HG02571 (cell line): ENCODE measurements around the gene CCDC40.
"Not testable (repeated sequence)": the region's sequence is repeated elsewhere in the genome, so short reads cannot be mapped to it uniquely, and the experiment has no call there.

Experiments used
- ATAC-seq: cut with Tn5 transposase; IDR thresholded peaks from one replicate; pipeline ENCODE4 v1.9.1; 2021; ENCODE audit warnings: mild to moderate bottlenecking, moderate library complexity; ENCODE audit not compliant: unreplicated experiment

CCDC40 gene

DNA sequence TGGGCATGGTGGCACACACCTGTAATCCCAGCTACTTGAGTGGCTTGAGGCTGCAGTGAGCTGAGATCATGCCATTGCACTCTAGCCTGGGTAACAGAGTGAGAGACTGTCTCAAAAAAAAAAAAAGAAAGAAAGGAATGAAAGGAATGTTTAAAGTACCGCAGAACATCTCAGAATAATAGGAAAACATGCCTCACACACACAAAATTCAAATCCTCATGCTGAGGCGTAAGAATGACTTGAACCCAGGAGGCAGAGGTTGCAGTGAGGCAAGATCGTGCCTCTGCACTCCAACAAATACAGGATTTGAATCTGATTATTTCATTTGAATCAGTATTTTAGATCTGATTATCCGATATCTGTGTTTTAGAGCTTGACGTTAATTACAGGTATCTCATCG, 43.6 kb downstream of the CCDC40 start:
- ATAC-seq: no peak

DNA sequence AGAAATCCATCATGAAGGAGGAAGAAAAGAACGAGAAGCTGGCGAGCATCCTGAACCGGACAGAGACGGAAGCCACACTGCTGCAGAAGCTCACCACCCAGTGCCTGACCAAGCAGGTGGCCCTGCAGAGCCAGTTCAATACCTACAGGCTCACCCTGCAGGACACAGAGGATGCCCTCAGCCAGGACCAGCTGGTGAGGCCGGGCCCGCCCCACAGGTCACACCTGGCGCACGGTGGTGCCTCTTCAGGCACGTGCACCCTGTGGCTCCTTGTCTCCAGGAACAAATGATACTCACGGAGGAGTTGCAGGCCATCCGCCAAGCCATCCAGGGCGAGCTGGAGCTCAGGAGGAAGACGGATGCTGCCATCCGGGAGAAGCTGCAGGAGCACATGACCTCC, 45.2 kb downstream of the CCDC40 start:
- no peak for ATAC-seq

DNA sequence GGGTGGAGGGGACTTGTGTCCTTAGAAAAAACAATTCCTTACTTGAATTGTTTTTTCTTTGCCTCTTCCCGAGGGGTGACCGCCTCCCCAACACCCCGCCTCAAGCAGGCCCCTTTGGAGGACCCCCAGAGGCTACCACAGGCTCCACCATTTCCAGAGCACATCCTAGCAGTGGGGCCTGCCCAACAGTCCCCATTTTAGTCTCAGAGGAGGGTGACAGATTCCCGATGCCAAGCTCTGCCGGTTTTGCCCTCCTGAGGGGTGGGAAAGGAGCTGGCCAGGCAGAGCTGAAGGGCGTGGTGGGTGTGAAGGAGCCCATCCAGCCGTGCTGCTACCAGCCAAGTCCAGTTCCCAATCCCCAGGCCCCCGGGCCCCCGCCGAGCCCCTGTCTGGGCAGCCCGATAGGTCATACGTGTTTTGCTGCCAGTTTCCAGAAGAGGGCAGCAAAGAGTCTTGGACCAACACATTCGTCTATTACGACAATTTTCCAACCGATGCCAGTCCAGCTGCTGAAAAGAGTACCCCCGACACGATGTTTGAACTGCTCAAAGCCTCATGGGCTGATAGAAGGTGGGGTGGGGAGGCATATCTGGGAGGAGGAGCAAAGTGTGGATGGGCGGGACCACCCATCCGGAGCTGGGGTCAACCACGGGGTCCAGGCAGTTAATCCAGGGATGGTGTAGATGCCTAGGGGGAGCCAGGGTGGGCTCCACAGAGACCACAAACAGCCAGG, 46.1 kb downstream of the CCDC40 start:
- no peak for ATAC-seq

- no peak for ATAC-seq
Observed at GRCh38 chr17:80083136-80083661, 46.8 kb downstream of the CCDC40 start.

DNA sequence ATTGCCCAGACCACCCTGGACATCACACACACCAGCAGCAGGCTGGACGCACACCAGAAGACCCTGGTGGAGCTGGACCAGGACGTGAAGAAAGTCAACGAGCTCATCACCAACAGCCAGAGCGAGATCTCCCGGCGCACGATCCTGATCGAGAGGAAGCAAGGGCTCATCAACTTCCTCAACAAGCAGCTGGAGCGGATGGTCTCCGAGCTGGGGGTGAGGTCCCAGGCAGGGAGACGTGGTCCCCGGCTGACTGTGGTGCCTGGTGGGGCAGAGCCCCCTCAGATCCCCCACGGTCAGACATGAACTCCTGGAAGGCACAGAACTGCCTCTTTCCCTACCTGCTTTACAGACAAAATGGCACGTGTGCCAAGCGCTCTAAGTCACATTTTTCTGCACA, 48.3 kb downstream of the CCDC40 start:
- no peak for ATAC-seq

DNA sequence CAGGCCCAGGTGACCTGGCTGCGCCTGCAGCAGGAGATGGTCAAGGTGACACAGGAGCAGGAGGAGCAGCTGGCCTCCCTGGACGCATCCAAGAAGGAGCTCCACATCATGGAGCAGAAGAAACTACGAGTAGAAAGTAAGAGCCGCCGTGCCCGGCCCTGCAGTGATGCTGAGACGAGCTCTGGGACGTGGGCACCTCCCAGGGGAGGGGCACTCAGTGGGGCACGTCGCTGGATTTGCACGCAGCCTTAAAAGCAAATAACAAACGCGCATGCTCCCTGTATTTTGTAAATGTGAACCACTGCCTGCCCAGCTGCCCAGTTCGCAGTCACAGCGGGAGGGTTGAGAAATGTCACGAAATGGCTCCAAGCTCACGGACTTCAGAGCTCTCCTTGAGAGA, 49.6 kb downstream of the CCDC40 start:
- no peak for ATAC-seq

DNA sequence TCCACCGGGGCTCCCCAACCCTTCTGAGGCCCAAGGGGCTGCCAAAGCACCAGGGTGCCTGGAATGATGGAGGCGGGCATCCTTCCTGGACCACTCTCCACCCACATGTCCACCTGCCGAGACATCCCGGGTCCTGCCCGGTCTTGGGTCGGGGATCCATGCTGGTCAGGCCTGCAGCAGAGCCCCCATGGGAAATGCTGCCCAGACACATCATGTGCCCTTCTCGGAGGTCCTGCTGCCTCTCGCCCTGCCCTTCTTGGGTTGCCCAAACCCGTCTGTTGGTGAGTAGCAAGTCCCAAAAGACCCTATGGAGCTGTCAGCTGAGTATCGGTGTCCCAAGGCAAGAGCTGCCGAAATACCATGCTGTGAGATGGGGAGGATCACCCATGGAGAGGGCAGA, 50.2 kb downstream of the CCDC40 start:
- ATAC-seq: no peak

DNA sequence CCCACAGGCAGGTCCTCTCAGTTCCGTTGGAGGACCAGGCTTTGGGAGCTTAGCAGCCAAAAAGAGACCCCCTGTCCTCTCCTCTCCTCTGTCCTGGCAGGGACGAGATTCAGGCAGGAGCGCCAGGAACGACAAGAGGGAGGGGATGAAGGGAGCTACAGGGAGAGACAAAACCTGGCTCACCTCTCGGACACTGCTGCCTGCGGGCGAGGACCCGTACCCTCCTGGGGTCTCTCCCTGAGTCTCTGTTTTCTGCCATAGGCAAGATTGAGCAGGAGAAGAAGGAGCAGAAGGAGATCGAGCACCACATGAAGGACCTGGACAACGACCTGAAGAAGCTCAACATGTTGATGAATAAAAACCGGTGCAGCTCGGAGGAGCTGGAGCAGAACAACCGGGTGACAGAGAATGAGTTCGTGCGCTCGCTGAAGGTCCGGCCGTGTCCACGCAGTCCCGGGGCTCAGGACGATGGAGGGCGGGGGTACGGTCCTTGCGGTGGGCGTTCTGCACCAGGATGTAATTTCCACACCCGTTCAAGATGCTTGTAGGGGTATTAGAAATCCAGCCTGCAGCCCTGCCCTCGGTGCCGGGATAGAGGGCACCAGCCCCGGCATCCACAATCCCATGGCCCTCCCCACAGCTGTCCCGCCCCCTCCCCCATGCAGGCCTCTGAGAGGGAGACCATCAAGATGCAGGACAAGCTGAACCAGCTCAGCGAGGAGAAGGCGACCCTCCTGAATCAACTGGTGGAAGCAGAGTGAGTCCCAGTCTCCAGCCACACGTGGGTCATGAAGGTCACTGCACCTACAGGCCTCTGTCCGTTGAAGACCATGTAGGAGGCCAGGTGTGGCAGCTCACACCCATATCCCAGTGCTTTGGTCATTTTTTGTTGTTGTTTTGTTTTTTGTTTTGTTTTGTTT, 51.2 kb downstream of the CCDC40 start:
- no peak for ATAC-seq

DNA sequence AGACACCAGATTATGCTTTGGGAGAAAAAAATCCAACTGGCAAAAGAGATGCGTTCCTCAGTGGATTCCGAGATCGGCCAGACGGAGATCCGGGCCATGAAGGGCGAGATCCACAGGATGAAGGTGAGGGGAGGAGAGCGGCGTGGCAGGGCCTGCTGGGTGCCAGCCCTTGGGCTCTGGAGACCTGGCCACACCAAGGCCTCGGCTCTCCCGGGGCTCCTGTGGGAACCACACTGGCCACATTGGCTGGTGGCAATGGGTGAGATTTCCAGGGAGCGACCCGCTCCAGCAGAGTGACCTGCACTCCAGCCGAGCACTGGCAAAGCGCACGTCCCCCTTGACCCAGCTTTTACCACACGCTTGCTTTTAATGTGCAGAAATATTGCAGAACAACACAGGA, 53.3 kb downstream of the CCDC40 start:
- ATAC-seq: no peak

GRCh38 chr17:80090164-80090563, 53.7 kb downstream of the CCDC40 start:
- not testable (repeated sequence) for ATAC-seq

DNA sequence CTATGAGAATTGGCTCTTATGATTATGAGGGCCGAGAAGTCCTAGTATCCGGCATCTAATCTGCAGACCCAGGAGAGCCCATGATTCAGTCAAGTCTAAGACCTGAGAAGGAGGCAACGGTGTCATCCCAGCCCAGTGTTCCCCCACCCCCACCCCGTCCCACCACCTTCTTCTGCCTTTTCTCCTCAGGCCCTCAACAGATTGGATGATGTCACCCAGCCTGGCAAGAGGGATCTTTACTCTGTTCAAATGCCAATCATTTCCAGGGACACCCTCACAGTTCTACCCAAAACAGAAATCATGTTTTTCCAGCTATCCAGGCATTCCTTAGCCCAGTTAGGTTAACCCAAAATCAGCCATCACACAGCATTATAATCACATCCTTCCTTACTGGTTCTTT, 54.9 kb downstream of the CCDC40 start:
- ATAC-seq: no peak

GRCh38 chr17:80092959-80093358, 56.5 kb downstream of the CCDC40 start:
- no peak for ATAC-seq

- no peak for ATAC-seq
Observed at GRCh38 chr17:80095038-80095843, 58.8 kb downstream of the CCDC40 start.

DNA sequence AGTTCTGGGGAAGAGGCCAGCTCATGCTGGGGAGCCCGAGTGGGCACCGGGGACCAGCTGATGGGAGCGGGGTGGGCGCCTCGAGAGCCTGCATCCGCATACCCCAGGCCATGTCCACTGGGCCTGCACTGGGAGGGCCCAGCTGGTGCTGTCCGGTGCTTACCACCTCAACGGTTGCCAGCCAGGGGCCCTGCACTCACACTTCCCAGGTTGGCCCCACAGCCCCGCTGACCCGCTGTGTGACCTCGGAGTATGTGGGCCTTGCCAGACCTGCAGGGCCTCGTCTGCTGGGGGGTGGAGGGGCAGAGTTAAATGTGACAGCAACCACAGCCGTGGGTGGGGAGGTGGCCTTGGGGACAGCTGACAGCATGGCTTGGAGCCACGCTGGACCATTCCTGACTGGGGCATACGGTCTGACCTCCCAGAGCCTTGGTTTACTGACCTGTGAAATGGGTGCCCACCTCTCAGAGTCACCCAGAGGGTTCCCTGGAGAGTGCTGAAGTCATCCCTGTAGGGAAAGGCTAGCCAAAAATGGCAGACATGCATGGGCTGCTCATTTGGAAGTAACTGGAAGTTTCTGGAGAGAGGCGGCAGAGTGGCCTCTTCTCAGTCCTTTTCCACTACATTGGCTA, 59.5 kb downstream of the CCDC40 start:
- ATAC-seq: no peak

- no peak for ATAC-seq
Observed at GRCh38 chr17:80096561-80097021, 60.1 kb downstream of the CCDC40 start.

DNA sequence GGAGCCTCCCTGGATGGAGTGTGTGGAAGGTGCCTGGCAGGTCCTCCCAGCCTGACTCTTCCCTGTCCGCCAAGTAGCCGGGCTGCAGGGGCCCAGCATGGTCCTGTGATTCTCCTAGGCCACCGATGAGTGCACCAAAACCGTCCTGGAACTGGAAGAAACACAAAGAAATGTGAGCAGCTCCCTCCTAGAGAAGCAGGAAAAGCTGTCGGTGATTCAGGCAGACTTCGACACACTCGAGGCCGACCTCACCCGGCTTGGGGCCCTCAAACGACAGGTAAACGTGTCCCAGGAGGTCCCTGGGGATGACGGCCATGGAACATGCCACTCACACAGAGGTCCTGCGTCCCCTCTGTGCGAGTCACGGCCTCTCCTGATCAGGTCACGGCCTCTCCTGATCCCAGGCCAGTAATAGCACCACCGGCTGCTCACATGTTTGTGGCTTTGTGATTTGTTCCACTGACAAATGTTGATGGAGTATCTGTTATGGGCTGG, 60.7 kb downstream of the CCDC40 start:
- ATAC-seq: no peak

DNA sequence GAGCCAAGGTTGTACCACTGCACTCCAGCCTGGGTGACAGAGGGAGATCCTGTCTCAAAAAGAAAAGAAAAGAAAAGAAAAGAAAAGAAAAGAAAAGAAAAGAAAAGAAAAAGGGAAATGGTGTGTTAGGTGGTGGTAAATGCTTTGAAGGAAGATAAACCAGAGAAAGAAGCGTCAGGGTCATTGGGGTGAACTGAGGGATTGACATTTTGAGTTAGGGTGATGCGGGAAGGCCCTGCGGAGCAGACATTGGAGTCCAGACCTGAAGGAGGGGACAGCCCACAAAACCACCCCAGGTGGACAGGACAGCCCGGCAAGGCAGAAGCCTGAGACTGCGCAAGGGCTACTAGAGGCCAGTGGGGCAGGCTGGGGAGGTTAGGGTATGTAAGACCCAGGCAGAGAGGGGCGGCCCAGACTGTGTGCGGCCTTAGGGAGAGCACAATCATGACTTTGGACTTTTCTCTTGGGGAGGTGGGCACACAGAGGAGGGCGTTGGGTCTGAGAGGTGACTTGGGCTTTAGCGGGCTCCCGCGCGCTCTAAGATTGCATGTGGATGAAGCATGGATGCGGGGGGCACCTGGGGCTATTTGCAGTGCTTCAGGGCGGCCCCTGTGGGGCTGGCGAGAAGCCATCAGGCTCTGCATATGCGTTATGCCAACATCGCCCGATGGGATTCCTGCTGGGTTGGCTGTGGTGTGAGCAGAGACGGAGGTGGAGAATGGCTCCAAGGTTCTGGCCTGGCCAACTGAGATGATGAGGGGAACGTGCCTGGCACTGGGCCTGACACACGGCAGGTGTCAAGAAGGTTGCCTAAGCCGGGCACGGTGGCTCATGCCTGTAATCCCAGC, 61.6 kb downstream of the CCDC40 start:
- ATAC-seq: no peak

DNA sequence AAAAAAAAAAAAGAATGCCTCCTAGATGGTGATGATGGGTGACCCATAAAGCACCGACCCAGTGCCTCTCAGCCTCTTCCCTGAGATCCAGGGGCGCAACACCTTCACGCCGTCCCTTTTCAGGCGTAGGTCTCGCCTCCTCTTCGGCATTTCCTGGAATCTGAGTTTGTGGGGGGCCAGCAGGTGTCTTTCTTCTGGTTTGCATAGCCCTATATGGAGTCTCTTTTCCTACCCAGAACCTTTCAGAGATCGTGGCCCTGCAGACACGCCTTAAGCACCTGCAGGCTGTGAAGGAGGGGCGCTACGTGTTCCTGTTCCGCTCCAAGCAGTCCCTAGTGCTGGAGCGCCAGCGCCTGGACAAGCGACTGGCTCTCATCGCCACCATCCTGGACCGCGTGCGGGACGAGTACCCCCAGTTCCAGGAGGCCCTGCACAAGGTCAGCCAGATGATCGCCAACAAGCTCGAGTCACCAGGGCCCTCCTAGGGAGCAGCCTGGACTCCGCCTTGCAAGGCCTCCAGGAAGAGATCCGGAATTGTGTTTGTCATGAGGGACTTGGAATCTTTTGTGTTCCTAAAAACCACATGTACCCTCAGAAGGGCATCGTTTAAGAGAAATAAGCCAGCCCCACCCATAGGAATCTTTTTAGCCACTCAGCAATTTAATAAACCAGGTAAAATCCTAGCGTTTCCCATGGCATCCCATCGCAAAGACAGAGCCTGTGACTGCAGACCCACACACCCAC, 63.0 kb downstream of the CCDC40 start:
- ATAC-seq: no peak

GRCh38 chr17:80100035-80100323, 63.5 kb downstream of the CCDC40 start:
- no peak for ATAC-seq
